Activated CD4-positive, alpha-beta T cell treated with anti-CD3 and anti-CD28 coated beads for 36 hours (primary cell): ENCODE measurements around the gene MED15. TPM values are rescaled to one million over a fixed set of nuclear protein-coding genes. Genes with fewer than 3 reads are reported as not detected.

Experiments
- ATAC-seq: fragments of 200-7000 bp; cut with Tn5 transposase; one replicate; pipeline ENCODE4 v1.10.0; 2021; ENCODE audit warnings: mild to moderate bottlenecking, moderate library complexity
- CTCF ChIA-PET: fragments of 350-600 bp; sonication (Branson Sonifier 250); formaldehyde crosslinking; loops from one replicate; lab custom pipeline; 2021; ENCODE audit warnings: antibody characterized with exemption; lab: Charles Lee
- POLR2A ChIA-PET: fragments of 350-600 bp; sonication (Branson Sonifier 250); formaldehyde crosslinking; loops from one replicate; lab custom pipeline; 2021; ENCODE audit warnings: antibody characterized with exemption, inconsistent platforms; lab: Charles Lee
- DNase-seq: peaks from one replicate; pipeline ENCODE4 v3.0.0-alpha.2; 2020
- H3K27ac Mint-ChIP-seq: one replicate; pipeline ENCODE4 v1.8.0; 2021; ENCODE audit warnings: mixed read lengths
- H3K27me3 Mint-ChIP-seq: one replicate; pipeline ENCODE4 v1.8.0; 2021; ENCODE audit warnings: mixed read lengths
- H3K36me3 Mint-ChIP-seq: one replicate; pipeline ENCODE4 v1.8.0; 2021; ENCODE audit warnings: low read depth, mixed read lengths
- H3K4me1 Mint-ChIP-seq: one replicate; pipeline ENCODE4 v1.8.0; 2021; ENCODE audit warnings: mixed read lengths
- H3K4me3 Mint-ChIP-seq: one replicate; pipeline ENCODE4 v1.8.0; 2021; ENCODE audit warnings: mild to moderate bottlenecking, moderate library complexity, mixed read lengths
- H3K9me3 Mint-ChIP-seq: one replicate; pipeline ENCODE4 v1.8.0; 2021; ENCODE audit warnings: low read depth, mixed read lengths
- intact Hi-C, 2 experiments: fragments of 100-400 bp; cut with DNase I in 1 of 2; cut with micrococcal nuclease in 1 of 2; formaldehyde crosslinking; loops; one replicate each; pipeline versions ENCODE4 v1.14.2 to v1.15.1; 2022 to 2024; cut with DNase I, micrococcal nuclease
- total RNA-seq, 2 experiments: library from RNA; stranded (reverse); gene quantifications; one replicate each; pipeline ENCODE4 v1.2.3, GENCODE V29; 2021

Gene MED15, protein sequence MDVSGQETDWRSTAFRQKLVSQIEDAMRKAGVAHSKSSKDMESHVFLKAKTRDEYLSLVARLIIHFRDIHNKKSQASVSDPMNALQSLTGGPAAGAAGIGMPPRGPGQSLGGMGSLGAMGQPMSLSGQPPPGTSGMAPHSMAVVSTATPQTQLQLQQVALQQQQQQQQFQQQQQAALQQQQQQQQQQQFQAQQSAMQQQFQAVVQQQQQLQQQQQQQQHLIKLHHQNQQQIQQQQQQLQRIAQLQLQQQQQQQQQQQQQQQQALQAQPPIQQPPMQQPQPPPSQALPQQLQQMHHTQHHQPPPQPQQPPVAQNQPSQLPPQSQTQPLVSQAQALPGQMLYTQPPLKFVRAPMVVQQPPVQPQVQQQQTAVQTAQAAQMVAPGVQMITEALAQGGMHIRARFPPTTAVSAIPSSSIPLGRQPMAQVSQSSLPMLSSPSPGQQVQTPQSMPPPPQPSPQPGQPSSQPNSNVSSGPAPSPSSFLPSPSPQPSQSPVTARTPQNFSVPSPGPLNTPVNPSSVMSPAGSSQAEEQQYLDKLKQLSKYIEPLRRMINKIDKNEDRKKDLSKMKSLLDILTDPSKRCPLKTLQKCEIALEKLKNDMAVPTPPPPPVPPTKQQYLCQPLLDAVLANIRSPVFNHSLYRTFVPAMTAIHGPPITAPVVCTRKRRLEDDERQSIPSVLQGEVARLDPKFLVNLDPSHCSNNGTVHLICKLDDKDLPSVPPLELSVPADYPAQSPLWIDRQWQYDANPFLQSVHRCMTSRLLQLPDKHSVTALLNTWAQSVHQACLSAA
- 100 to 1,000 TPM in 1 of 2 experiments, 10 to 100 TPM in 1; 84.4 to 107 TPM for total RNA-seq

DNA sequence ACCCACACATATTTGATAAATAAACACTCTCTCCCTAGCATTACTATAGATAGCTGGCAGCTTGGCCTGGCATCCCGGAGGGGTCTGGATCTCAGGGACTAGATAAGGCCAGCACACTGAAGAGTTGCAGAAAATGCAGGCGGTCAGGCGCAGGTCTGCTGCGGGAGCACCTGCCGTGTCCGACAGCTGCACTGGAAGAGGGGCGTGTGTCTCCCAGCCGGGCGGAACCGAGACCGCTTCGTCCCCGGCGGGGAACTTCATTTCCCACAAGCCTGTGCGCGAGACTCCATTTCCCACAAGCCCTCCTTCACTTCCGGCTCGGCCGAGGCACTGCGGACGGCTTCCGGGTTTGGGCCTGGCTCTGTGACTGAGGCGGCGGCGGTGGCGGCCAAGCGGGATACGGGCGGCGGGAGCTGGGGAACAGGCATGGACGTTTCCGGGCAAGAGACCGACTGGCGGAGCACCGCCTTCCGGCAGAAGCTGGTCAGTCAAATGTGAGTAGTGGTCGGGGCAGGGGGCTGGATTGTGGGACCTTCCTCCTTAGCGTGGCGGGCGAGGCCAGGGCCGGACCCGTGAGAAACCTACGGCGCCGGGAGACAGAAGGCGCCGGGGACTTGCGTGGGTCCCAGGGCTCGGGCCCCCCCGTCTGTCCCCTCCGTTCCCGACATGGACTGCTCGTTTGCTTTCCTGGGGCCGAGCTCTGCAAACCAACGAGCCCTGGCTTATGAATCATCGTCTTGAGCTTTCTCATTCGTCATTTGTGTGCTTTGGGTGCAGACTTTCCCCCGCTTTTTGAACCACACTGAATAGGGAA is at the start of gene MED15:
Gene MED15 (plus strand): TSS at position 358 of the 814 bp plus-strand sequence. CDS start 69 bp downstream, at position 427.
- POLR2A ChIA-PET: interaction anchor here (0.5 to 1.8 kb wide), 10 partner anchors 13 to 188 kb away, joined by 3 to 14 read pairs (median 6); partner anchors contain the start of gene DGCR6L
- ATAC-seq: peak; percentile 85
- no peaks in the 10 kb centered on the region for H3K27me3 Mint-ChIP-seq
- CTCF ChIA-PET: interaction anchor here (1.0 to 5.2 kb wide), 11 partner anchors 10 to 89 kb away, joined by 3 to 30 read pairs (median 6); no protein-coding TSS in a partner anchor
- peak within 1 kb of the TSS; percentile 96 for H3K27ac Mint-ChIP-seq
- H3K4me1 Mint-ChIP-seq: peaks cover 50% of the 10 kb centered on the region
- H3K36me3 Mint-ChIP-seq: peaks cover 29% of the 10 kb centered on the region
- intact Hi-C loops: loop anchor here (1.0 to 5.0 kb wide), 17 partner anchors 11 to 615 kb away; partner anchors contain the start of genes CRKL (in 1 of the 2), PI4KA (in 1 of the 2), THAP7 (in 1 of the 2) and TRMT2A (in 1 of the 2)
- H3K9me3 Mint-ChIP-seq: no peaks in the 10 kb centered on the region
- peak within 1 kb of the TSS; percentile 85 for H3K4me3 Mint-ChIP-seq
- peak; percentile 95 for DNase-seq

DNA sequence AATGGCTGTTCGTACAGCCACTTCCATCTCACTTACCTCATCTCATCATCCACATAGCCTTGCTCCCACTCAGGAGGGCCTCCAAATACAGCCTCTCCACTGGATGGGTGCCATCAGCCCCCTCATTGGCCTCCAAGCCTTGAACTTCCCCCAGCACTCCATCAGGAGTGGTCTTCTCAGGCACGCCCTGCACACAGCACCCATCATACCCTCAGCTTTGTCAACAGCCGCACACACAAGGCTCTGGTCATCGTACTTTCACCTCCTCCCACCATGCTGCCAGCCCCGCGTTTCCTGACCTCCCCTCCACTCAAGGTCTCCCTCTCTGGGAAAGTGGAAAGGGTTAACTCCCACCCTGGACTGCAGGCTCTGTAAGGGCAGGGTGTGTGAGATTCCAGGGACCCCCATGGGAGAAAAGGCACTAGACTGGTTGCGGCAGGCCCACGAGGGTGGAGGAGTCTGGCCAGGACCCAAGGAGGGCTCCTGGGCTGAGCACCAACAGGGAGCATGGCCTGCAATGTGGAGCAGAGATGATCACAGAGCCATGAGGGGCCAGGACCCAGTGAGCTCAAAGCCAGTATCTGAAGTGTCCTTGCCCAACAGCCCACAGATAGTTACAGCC is 48.8 kb upstream of the MED15 start:
- intact Hi-C loops: loop anchor here (5.0 to 10.0 kb wide), 2 partner anchors 34 to 474 kb away; no protein-coding TSS in a partner anchor
- no peaks in the 10 kb centered on the region for H3K27me3 Mint-ChIP-seq
- H3K36me3 Mint-ChIP-seq: peaks cover 15% of the 10 kb centered on the region
- ChIA-PET POLR2A (no interaction called here), CTCF (no interaction called here)
- H3K4me1 Mint-ChIP-seq: peaks cover 35% of the 10 kb centered on the region
- ATAC-seq: no peak
- H3K4me3 Mint-ChIP-seq: no peak overlapping the region
- no peak for DNase-seq
- no peak overlapping the region for H3K27ac Mint-ChIP-seq
- no peaks in the 10 kb centered on the region for H3K9me3 Mint-ChIP-seq

DNA sequence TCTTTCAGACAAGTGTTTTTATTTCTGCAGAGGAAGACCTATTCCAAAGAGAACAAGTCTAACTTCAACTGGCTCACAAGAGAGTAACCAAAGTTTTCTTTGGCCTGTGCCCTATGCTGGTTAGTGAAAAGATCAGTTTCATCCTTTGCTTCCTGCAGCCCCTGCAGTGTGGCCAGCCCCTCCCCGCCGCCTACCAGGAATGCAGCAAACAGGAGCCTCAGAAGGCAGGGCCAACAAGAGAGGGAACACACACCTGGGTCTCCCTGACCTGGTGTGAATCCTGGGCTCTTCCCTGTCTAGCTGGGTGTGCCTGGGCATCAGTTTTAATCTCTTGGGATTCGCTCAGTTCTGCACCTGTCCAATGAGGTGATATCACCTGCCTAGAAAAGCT is 48.3 kb upstream of the MED15 start:
- intact Hi-C loops: loop anchor here (5.0 to 10.0 kb wide), 2 partner anchors 33 to 474 kb away; no protein-coding TSS in a partner anchor
- no peak for DNase-seq
- ChIA-PET POLR2A (interaction anchor here (0.6 kb wide), 1 partner anchor 46 kb away, joined by 9 read pairs; no protein-coding TSS in a partner anchor), CTCF (no interaction called here)
- Mint-ChIP-seq H3K27ac (no peak overlapping the region), H3K4me3 (no peak overlapping the region), H3K9me3 (no peaks in the 10 kb centered on the region), H3K4me1 (peaks cover 40% of the 10 kb centered on the region), H3K27me3 (no peaks in the 10 kb centered on the region), H3K36me3 (peaks cover 20% of the 10 kb centered on the region)
- ATAC-seq: no peak

DNA sequence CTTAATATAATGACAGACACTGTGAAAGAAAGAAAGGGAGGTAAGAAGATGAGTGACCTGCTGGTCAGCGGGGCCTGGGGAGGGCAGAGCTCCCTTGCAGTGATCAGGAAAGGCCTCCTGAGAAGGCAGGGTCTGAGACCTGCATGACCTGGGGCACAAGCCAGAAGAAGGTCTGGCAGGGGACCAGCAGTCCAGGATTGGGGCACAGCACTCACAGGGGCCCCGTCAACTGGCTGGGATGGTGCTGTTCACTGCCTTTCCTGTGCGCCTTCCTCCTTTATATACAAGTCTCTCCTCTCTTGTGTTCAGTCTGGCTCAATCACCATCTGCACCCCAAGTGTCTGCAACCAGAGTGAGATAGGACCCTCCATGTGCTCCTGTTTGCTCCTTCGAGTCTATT is 47.5 kb upstream of the MED15 start:
- Mint-ChIP-seq H3K27ac (no peak overlapping the region), H3K4me3 (no peak overlapping the region), H3K4me1 (peaks cover 47% of the 10 kb centered on the region), H3K9me3 (no peaks in the 10 kb centered on the region), H3K36me3 (peaks cover 23% of the 10 kb centered on the region), H3K27me3 (no peaks in the 10 kb centered on the region)
- DNase-seq: no peak
- POLR2A ChIA-PET: interaction anchor here (0.6 kb wide), 1 partner anchor 46 kb away, joined by 9 read pairs; no protein-coding TSS in a partner anchor
- ATAC-seq: no peak
- intact Hi-C loops: loop anchor here (5.0 to 10.0 kb wide), 2 partner anchors 32 to 475 kb away; no protein-coding TSS in a partner anchor
- CTCF ChIA-PET: interaction anchor here (1.4 to 1.5 kb wide), 2 partner anchors 41 to 104 kb away, joined by 3 to 5 read pairs; no protein-coding TSS in a partner anchor

DNA sequence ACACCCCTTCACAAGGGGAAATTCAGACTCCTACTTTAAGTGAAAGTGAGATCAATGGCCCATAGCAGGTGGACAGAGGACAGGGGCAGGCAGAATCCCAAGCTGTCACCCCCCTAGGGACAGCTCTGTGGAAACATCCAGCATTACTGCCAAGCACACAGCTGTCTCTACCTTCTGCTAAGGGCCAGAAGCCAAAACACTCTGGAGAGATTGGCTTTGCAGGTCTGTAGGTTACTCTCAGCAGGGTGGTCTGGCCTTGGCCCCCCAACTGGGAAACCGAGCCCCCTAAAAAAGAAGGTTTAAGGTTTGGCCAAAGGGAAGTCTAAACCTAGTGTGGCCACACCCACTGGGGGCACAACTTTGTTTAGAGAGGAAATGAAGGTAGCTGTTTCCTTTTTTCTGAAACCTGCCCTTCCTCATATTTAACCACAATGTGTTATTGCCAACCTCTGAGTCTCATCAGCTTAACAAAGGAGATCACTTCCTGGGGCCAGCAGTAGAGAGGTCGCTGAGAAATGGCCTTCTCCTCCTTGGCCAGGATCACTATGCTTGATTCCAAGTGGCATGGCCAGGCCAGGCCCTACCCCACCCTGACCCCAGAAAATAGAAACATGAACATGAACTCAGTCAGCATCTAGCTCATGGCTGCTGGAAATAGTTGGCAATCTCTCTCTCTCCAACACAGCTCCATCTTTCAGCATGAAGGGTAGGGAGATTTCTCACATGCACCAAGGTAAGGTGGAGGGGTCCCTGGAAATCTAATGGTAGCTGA is 43.9 kb upstream of the MED15 start:
- peak; percentile 31 for ATAC-seq
- ChIA-PET POLR2A (interaction anchor here (0.6 to 0.7 kb wide), 2 partner anchors 11 to 44 kb away, joined by 3 to 4 read pairs; no protein-coding TSS in a partner anchor), CTCF (interaction anchor here (0.7 to 3.1 kb wide), 9 partner anchors 9 to 226 kb away, joined by 3 to 14 read pairs (median 4); partner anchors contain the start of gene MED15)
- intact Hi-C loops: no loop called here
- no peaks in the 10 kb centered on the region for H3K27me3 Mint-ChIP-seq
- peak overlapping the region; percentile 94 for H3K27ac Mint-ChIP-seq
- no peaks in the 10 kb centered on the region for H3K9me3 Mint-ChIP-seq
- DNase-seq: no peak
- no peak overlapping the region for H3K4me3 Mint-ChIP-seq
- peaks cover 19% of the 10 kb centered on the region for H3K36me3 Mint-ChIP-seq
- H3K4me1 Mint-ChIP-seq: peaks cover 53% of the 10 kb centered on the region

DNA sequence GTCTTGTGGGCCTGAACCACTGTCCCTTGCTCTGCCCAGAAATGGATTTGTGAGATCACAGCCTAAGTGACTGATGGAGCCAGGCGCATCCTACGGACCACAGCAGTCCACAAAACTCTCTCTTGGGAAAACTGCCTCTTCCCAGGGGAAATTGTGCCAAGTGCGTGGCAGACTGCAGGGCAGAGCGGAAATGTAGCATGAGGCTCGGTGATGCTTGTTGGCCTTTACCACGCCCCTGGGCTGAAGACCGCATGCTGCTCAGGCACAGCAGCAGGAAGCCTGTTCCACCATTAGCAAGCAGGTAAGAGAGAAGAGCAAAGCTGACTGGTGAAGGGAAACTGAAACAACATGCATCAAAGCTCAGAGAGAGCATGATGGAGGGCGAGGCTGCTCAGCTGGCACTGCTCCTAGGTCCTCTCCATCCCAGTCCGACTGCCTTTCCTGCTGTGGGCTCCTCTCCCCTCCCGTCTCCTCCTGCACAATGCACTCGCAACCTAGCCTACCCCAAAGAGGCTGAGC is 43.3 kb upstream of the MED15 start:
- peak; percentile 78 for DNase-seq
- H3K27ac Mint-ChIP-seq: peak overlapping the region; percentile 94
- peaks cover 57% of the 10 kb centered on the region for H3K4me1 Mint-ChIP-seq
- H3K9me3 Mint-ChIP-seq: no peaks in the 10 kb centered on the region
- H3K27me3 Mint-ChIP-seq: no peaks in the 10 kb centered on the region
- peak; percentile 88 for ATAC-seq
- POLR2A ChIA-PET: interaction anchor here (0.7 kb wide), 1 partner anchor 28 kb away, joined by 4 read pairs; no protein-coding TSS in a partner anchor
- intact Hi-C loops: no loop called here
- no peak overlapping the region for H3K4me3 Mint-ChIP-seq
- CTCF ChIA-PET: interaction anchor here (0.6 to 3.1 kb wide), 8 partner anchors 8 to 86 kb away, joined by 3 to 14 read pairs (median 5); partner anchors contain the start of gene MED15
- H3K36me3 Mint-ChIP-seq: peaks cover 22% of the 10 kb centered on the region

DNA sequence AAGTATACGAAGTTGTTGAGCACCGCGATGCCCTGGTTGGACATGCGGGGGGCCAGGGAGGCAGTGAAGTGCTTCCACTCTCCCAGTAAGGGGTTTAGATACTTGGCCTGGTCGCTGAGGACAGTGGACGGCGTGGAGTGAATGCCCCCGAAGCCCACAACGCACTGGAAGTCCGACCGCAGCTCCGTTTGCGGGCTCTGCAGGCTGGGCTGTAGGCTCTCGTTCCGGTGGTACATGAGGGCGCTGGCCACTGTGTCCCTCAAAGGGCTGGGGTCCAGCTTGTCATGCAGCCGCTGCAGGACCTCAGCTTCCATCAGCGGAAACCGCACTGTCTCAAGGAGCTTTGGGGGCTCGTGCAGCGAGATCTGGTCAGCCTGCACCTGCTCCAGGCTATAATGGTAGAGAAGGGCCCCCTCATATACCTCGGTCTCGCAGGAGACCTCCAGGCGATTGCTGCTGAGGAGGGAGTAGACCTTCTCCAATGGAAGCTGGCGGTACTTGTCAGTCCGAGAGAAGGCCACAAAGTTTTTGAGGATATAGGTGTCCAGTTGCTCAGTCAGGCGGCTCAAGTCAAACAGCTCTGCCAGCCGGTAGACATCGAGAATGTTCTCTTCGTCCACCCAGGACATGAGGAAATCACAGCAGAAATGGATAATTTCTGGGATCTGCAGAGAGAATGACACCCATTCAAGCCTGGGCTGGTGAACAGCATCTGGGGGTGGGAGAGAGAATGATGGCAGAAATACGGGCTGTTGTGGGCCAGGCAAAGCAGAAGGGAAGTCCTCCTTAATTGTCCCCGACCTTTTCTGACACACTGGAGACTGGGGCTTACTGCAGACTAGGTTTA is 42.3 kb upstream of the MED15 start:
- no peak for DNase-seq
- Mint-ChIP-seq H3K4me3 (no peak overlapping the region), H3K36me3 (peaks cover 18% of the 10 kb centered on the region), H3K27ac (peak overlapping the region; percentile 94), H3K9me3 (no peaks in the 10 kb centered on the region), H3K27me3 (no peaks in the 10 kb centered on the region), H3K4me1 (peaks cover 62% of the 10 kb centered on the region)
- intact Hi-C loops: no loop called here
- no peak for ATAC-seq
- ChIA-PET CTCF (interaction anchor here (0.6 to 3.1 kb wide), 6 partner anchors 9 to 87 kb away, joined by 3 to 14 read pairs (median 5); partner anchors contain the start of gene MED15), POLR2A (interaction anchor here (0.7 kb wide), 1 partner anchor 29 kb away, joined by 4 read pairs; no protein-coding TSS in a partner anchor)

DNA sequence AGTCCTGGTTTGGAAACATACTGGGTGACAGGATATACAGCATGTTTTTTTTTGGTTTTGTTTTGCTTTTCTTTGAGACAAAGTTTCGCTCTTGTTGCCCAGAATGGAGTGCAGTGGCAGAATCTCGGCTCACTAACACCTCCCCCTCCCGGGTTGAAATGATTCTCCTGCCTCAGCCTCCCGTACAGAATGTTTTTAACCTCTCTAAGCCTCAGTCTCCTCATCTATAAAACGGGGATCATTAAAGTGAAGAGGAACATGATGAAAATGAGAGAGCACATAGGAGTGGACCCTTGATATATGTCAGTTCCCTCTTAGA is 41.7 kb upstream of the MED15 start:
- H3K9me3 Mint-ChIP-seq: no peaks in the 10 kb centered on the region
- DNase-seq: peak; percentile 26
- no peak overlapping the region for H3K4me3 Mint-ChIP-seq
- peaks cover 22% of the 10 kb centered on the region for H3K36me3 Mint-ChIP-seq
- intact Hi-C loops: no loop called here
- no peaks in the 10 kb centered on the region for H3K27me3 Mint-ChIP-seq
- ChIA-PET CTCF (no interaction called here), POLR2A (no interaction called here)
- peak; percentile 28 for ATAC-seq
- H3K27ac Mint-ChIP-seq: peak overlapping the region; percentile 55
- H3K4me1 Mint-ChIP-seq: peaks cover 62% of the 10 kb centered on the region
